Measurements from ENCODE around the gene TMBIM6. TPM values are rescaled to one million over a fixed set of nuclear protein-coding genes. Genes with fewer than 3 reads are reported as not detected.
"Not testable (repeated sequence)": the region's sequence is repeated elsewhere in the genome, so short reads cannot be mapped to it uniquely, and the experiment has no call there.

The TMBIM6 gene
- total RNA-seq: 100 to 1,000 TPM; 285 to 313 TPM
- long read RNA-seq, donor 1, transcript TMBIM6-202 (9 exons, 2,598 nt): minor isoform, 19 of 116 reads
- long read RNA-seq, donor 1, transcript TMBIM6-201 (10 exons, 2,836 nt): major isoform, 44 of 116 reads
- long read RNA-seq, donor 1, transcript TMBIM6-219 (3 exons, 484 nt): minor isoform, 5 of 116 reads
- long read RNA-seq, donor 1, partial matches to known transcripts: 42 of 116 reads
- long read RNA-seq, donor 1, other reads (novel, unspliced or antisense): 4 of 116 reads
- long read RNA-seq, donor 2, transcript TMBIM6-201 (10 exons, 2,836 nt): major isoform, 142 of 306 reads
- long read RNA-seq, donor 2, transcript TMBIM6-219 (3 exons, 484 nt): minor isoform, 5 of 306 reads
- long read RNA-seq, donor 2, transcript TMBIM6-202 (9 exons, 2,598 nt): minor isoform, 74 of 306 reads
- long read RNA-seq, donor 2, partial matches to known transcripts: 79 of 306 reads
- long read RNA-seq, donor 2, other reads (novel, unspliced or antisense): 3 of 306 reads

GRCh38 chr12:49740930-49741881, at the start of gene TMBIM6:
Gene TMBIM6, plus strand, starts transcription at chr12:49741557. Its CDS starts 10,937 bp downstream, at chr12:49752494.
- peak; percentile 100 for DNase-seq (ENCODE audit: low spot score)
- intact Hi-C loops (cut with DNase I): no loop called here

GRCh38 chr12:49692851-49693250, 48.5 kb upstream of the TMBIM6 start:
- DNase-seq (ENCODE audit: low spot score): no peak
- intact Hi-C loops (cut with DNase I): no loop called here

GRCh38 chr12:49693931-49694444, 47.4 kb upstream of the TMBIM6 start:
- no peak for DNase-seq (ENCODE audit: low spot score)
- intact Hi-C loops (cut with DNase I): no loop called here

GRCh38 chr12:49696723-49697122, 44.6 kb upstream of the TMBIM6 start:
- intact Hi-C loops (cut with DNase I): no loop called here
- DNase-seq (ENCODE audit: low spot score): no peak

- DNase-seq (ENCODE audit: low spot score): no peak
- intact Hi-C loops (cut with DNase I): no loop called here
Observed at GRCh38 chr12:49697808-49698207, 43.5 kb upstream of the TMBIM6 start.

- intact Hi-C loops (cut with DNase I): no loop called here
- DNase-seq (ENCODE audit: low spot score): no peak
Observed at GRCh38 chr12:49698619-49699545, 42.5 kb upstream of the TMBIM6 start.

GRCh38 chr12:49702009-49702408, 39.3 kb upstream of the TMBIM6 start:
- intact Hi-C loops (cut with DNase I): no loop called here
- DNase-seq (ENCODE audit: low spot score): no peak

GRCh38 chr12:49702676-49703215, 38.6 kb upstream of the TMBIM6 start:
- intact Hi-C loops (cut with DNase I): no loop called here
- DNase-seq (ENCODE audit: low spot score): no peak

- no peak for DNase-seq (ENCODE audit: low spot score)
- intact Hi-C loops (cut with DNase I): no loop called here
Observed at GRCh38 chr12:49703647-49704137, 37.7 kb upstream of the TMBIM6 start.

- DNase-seq (ENCODE audit: low spot score): no peak
- intact Hi-C loops (cut with DNase I): loop anchor here in 1 of 2 donors (2.0 kb wide), 1 partner anchor 61 kb away; no protein-coding TSS in a partner anchor
Observed at GRCh38 chr12:49705479-49706134, 35.8 kb upstream of the TMBIM6 start.

GRCh38 chr12:49706351-49707127, 34.8 kb upstream of the TMBIM6 start:
- DNase-seq (ENCODE audit: low spot score): peak; percentile 81
- intact Hi-C loops (cut with DNase I): loop anchor here (1.0 to 2.0 kb wide), 2 partner anchors 62 kb away; no protein-coding TSS in a partner anchor

- peak; percentile 100 for DNase-seq (ENCODE audit: low spot score)
- intact Hi-C loops (cut with DNase I): loop anchor here (1.0 to 2.0 kb wide), 2 partner anchors 62 to 63 kb away; no protein-coding TSS in a partner anchor
Observed at GRCh38 chr12:49707128-49707811, 34.1 kb upstream of the TMBIM6 start, which contains the start of gene FMNL3. Gene FMNL3, minus strand, starts transcription at chr12:49707405. Its CDS starts 225 bp downstream, at chr12:49707180.

- no peak for DNase-seq (ENCODE audit: low spot score)
- intact Hi-C loops (cut with DNase I): loop anchor here (1.0 to 2.0 kb wide), 2 partner anchors 63 kb away; no protein-coding TSS in a partner anchor
Observed at GRCh38 chr12:49707812-49708147, 33.6 kb upstream of the TMBIM6 start.

- intact Hi-C loops (cut with DNase I): no loop called here
- no peak for DNase-seq (ENCODE audit: low spot score)
Observed at GRCh38 chr12:49708851-49709250, 32.5 kb upstream of the TMBIM6 start.

- DNase-seq (ENCODE audit: low spot score); intact Hi-C loops (cut with DNase I): not testable (repeated sequence)
Observed at GRCh38 chr12:49713952-49714351, 27.4 kb upstream of the TMBIM6 start.

- no peak for DNase-seq (ENCODE audit: low spot score)
- intact Hi-C loops (cut with DNase I): no loop called here
Observed at GRCh38 chr12:49716553-49716952, 24.8 kb upstream of the TMBIM6 start.
